Left ventricle myocardium superior (tissue), 1 donor: ENCODE data around the gene FNBP1L. TPM values are rescaled to one million over a fixed set of nuclear protein-coding genes. Genes with fewer than 3 reads are reported as not detected.
A peak's percentile ranks its signal among the peaks of the same experiment; 100 is the strongest.
"Not testable (repeated sequence)": the region's sequence is repeated elsewhere in the genome, so short reads cannot be mapped to it uniquely, and the experiment has no call there.

Source experiments
- ATAC-seq: fragments of 200-7000 bp; cut with Tn5 transposase; one replicate; pipeline ENCODE4 v1.9.1; 2020; ENCODE audit warnings: mild to moderate bottlenecking, moderate library complexity
- DNase-seq: peaks from one replicate; pipeline ENCODE4 v3.0.0-alpha.2; 2020
- intact Hi-C: fragments of 100-400 bp; cut with micrococcal nuclease; formaldehyde crosslinking; loops from one replicate; pipeline ENCODE4 v1.11.0; 2022
- total RNA-seq: library from RNA; stranded (reverse); fragmentation: NEBNext Ultra II Directional; extraction: Animal tissue kit (Norgen Biotek cat#: 25700); gene quantifications from one replicate; pipeline ENCODE4 v1.2.1, GENCODE V29; 2021
- donor health status: DM: no; HTN: yes; CAD: no; lungs with severe emphysema.

Gene FNBP1L
- total RNA-seq, 1 donor from 2014 or later = 23.6 TPM

DNA sequence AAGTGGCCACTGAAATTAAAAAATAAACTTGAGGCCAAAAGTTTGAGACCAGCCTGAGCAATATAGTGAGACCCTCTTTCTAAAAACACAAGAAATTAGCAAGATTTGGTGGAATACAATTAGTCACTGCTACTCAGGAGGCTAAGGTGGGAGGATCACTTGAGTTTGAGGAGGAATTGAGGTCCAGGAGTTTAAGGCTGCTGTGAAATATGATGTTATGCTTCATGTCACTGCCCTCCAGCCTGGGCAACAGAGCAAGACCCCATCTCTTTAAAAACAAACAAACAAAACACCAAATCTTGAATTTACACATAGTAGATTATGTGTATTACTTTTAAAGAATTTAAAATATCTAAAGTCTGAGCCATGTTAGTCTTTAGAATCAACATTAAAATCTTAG lies 6.3 kb upstream of the FNBP1L start:
- DNase-seq (no peak), ATAC-seq (no peak)
- intact Hi-C loops = loop anchor here (5.0 to 10.0 kb wide), 2 partner anchors 123 to 406 kb away; no protein-coding TSS in a partner anchor

DNA sequence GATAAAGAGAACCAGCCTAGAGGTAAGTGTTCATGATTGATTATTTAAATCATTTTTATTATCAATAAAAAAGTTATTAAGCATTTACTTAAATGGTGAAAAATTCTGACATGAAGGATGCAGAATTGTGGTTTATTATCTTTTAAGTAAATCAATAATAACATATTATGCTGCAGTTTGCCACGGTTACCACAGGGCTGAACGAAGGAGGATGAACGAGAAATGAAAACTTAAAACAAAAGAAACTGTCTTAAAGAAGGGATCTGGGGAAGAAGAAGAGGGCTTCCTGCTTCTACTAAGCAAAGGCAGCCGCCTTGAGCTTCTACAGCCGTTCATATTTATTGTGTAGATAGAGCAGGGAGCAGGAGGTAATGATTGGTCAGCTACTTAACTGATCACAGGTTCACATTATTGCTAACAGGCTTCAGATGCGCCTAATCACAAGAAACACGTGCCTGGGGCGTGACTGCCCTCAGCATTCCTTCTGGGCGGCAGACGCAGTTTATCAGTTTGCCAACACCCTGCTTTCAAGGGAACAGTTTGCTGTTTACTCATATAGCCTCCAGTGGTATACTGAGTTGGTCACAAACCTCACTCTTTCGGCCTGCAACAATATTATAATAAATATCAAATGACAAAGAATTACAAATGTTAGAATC lies 5.8 kb upstream of the FNBP1L start:
- no peak for DNase-seq
- intact Hi-C loops = loop anchor here (5.0 to 10.0 kb wide), 2 partner anchors 123 to 405 kb away; no protein-coding TSS in a partner anchor

DNA sequence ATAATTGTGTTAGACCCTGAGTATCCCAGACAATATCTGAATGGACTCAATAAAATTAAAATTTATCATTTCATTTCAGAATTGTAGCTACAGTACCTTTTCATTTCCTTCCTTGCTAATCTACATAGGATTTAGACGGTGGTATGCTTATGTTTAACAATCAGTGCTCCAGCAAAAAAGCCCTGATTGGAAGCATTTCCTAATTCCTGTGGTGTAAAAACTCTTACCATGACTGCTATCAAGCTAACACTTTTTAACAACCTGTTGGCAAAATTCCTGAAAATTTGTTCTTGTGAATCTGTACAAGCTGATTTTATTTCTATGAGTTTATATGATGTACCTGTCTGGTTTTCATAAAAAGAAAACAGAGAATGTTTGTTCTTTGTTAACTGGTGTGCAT lies 5.2 kb upstream of the FNBP1L start:
- DNase-seq (no peak), ATAC-seq (no peak)
- intact Hi-C loops = loop anchor here (5.0 to 10.0 kb wide), 2 partner anchors 122 to 405 kb away; no protein-coding TSS in a partner anchor

More for the DNA sequence above, 5.8 kb upstream of the FNBP1L start:
- no peak for ATAC-seq

DNA sequence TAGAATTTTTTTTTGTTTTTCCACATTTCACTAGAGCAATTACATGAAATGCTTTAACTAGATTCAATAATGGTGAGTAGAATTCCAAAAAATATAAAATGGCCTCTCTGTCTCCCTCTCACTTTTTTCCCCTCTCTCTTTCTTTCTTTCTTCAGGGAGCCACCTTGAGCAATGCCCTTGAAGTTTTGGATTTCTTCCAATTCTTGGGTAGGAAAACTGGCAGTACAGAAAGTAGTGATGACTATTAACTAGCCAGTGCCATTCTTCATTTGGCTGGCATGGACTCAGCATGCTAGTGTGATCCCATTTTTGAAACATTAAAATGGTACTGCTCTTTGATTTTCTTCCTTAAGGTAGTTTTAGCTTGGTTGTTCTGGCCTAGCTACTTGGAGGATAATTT lies 4.5 kb upstream of the FNBP1L start:
- ATAC-seq = no peak
- intact Hi-C loops = loop anchor here (5.0 to 10.0 kb wide), 2 partner anchors 121 to 404 kb away; no protein-coding TSS in a partner anchor
- no peak for DNase-seq

DNA sequence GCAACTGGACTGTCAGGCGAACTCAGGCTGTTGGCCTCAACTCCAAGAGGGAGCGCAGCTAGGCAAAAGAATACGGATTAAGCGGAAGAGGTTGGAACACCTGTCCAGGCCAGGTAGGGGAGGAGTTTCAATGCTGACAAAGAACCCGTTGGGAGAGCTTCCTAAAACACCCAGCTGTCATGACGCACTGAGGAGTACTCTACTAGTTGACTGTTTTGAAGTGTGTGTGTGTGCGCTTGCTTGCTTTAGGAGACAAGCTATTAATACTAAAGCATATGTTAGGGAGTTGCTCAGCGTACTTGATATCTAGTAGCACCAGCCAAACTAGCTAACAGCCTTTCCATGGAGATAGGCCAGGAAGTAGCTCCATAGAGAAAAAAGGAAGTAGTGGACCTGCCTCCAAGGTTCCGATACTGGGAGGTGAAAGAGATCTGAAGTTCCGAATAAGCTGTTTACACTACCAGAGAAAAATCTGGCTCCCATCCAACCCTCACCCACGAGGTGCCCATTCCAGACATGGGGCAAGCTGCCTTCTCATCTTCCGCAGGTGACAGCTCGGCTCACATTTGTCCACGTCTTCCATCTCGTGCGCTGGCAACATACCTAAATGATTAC lies 974 bp upstream of the FNBP1L start:
- no peak for DNase-seq
- ATAC-seq = peak; percentile 10
- intact Hi-C loops = loop anchor here (10.0 kb wide), 1 partner anchor 118 kb away; no protein-coding TSS in a partner anchor

DNA sequence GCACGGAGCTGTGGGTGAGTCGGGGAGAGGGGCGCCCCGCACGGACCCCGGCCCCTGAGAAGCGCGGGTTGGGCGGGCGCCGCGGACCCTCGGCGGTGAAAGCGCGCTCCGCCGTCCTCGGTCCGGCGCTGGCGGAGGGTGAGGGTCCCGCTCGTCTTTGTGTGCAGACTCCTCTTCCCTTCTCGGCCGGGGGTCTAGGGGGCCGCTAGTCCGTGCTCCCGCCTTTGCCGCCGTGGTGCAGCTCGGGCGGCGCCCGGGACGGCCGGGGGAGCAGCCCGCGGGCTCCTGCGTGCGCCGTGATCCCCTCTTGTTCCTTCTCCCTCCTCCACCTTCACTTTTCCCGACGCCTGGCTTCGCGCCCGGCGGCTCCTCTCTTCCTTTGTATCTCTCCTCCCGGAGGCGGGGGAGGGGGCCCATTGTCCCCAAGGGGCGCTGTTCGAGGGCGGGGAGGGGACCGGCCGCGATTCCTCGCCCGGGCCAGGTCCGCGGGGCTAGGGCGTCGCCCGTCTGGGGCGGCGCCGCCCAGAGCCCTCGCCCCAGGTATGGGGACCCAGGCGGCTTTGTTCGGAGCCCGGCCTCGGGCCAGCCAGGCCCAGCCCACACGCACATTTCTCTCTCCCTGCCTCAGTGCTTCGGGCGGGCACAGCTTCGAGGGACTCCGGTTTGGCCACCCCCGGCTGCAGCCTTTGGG lies 519 bp downstream of the FNBP1L start:
- intact Hi-C loops = loop anchor here (10.0 kb wide), 1 partner anchor 116 kb away; no protein-coding TSS in a partner anchor
- ATAC-seq (peak; percentile 72), DNase-seq (peak; percentile 79)

DNA sequence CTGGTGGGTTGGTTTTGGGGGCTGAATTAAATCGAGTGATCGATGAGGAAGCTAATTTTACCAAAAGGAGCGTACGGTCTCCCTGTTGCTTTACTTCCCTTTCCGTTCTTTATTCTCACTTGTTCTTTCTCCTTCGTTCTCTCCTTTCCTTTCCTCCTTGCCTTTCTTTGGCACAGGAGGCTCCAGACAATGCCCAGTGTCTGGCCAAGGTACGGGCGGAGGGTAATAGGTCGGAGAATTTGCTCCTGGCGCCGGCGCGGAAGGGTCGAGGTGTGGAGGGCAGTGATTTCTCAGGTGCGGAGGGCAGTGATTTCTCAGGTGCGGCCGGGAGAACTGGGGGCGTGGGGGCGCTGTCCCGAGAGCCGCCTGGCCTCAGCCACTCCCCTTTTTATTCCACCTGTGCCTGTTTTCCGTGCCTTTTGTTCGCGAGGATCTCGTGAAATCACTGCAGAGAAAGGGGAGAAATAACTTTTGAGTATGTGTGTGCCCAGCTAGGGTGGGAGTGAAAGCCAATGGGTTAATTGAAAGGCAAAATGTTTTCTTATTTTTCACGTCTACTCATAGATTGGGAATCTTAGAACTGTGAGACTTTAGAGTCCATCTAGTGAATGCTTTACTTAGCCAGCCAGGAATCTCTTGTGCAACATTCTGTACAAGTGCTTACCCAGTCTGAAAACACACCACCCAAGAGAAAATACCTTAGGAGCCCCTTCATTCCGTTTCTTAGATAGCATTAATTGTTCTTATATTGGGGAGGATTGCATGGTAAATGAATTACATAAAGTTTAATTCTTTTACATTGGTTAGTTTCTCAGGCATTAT lies 1.3 kb downstream of the FNBP1L start:
- peak; percentile 5 for ATAC-seq

DNA sequence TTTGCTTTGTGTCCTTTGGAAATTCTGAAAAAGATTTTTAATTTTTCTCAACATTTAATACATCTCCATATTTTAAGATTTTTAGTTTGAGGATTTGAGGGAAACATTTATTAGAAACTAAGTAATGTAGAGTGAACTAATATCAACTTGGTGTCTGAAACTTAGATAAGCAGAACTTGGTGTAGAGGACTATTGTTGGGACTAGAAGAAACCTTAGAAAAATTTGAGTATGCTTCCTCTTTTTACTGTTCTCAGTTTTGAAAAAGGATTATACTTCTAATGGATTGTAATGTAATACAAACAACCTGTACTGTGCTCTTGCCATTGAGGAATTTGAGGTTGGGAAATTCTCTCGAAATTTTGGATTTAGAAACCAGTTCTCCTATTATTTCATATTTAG lies 2.4 kb downstream of the FNBP1L start:
- DNase-seq (no peak), ATAC-seq (no peak)
- intact Hi-C loops = no loop called here

More for the DNA sequence above, 1.3 kb downstream of the FNBP1L start:
- intact Hi-C loops = loop anchor here (10.0 kb wide), 1 partner anchor 116 kb away; no protein-coding TSS in a partner anchor
- peak; percentile 38 for DNase-seq

DNA sequence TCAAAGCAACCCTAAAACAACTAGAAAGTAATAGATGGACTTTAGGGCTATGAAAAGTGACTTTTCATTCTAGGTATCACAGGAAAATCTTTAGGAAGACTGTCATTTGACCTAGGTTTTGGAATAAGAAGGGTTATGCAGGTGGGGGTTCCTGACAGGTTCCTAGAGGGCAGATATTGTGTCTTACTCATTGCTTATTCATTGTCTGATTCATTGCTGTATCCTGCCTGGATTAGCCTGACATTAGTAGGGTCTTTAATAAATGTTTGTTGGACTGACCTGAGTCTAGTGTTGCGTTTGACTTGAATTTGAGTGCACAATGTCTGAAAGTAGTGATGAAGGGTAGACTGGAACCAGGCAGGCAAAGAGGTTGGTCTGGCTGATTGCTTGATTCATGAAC lies 6.0 kb downstream of the FNBP1L start:
- intact Hi-C loops = no loop called here
- no peak for DNase-seq
- no peak for ATAC-seq

DNA sequence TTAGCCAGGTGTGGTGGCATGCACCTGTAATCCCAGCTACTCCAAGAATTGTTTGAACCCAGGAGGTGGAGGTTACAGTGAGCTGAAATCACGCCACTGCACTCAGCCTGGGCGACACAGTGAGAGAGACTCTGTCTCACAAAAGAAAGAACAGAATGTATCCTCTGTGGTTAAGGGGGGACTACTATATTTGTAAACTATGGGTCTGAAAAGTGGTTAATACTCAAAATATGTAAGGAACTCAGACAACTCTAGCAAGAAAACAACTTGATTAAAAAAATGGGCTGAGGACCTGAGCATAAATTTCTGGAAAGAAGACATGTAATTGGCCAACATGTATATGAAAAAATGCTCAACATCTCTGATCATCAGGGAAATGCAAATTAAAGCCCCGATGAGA lies 11.2 kb downstream of the FNBP1L start:
- no peak for ATAC-seq
- intact Hi-C loops = no loop called here
- no peak for DNase-seq

DNA sequence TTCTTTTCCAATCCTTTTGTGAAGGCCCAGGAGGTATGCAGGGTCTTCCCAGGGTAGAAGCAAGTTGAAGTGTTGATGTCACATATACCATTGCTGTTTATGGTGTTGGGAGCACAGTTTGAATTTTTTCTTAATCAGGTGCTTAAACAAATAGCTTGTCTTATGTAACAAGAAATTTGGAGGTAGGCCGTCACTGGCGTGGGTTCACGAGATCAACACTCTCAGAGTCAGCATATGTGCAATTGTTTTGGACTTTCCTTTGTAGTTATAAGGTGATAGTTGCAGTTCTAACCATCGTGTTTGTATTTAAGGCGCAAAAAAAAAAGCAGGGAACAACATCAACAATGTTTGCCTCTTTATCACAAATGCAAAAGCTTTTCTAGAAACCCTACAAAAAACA lies 13.3 kb downstream of the FNBP1L start:
- ATAC-seq (no peak), DNase-seq (no peak)
- intact Hi-C loops = no loop called here

DNA sequence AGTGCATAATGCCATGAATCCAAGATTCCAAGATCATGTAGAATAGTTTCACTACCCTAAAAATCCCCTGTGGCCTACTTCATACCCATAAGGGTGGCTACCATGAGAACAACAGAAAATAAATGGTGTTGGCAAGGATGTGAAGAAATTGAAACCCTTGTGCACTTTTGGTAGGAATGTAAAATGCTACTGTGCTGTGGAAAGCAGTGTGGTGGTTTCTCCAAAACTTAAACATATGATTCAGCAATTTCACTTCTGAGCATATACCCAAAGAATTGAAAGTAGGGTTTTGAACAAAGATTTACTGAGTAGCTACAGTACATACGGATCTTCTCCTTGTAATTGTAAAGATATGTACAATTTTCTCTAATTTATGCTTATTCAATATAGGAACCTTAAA lies 16.0 kb downstream of the FNBP1L start:
- ATAC-seq (no peak), DNase-seq (no peak)
- intact Hi-C loops = no loop called here

DNA sequence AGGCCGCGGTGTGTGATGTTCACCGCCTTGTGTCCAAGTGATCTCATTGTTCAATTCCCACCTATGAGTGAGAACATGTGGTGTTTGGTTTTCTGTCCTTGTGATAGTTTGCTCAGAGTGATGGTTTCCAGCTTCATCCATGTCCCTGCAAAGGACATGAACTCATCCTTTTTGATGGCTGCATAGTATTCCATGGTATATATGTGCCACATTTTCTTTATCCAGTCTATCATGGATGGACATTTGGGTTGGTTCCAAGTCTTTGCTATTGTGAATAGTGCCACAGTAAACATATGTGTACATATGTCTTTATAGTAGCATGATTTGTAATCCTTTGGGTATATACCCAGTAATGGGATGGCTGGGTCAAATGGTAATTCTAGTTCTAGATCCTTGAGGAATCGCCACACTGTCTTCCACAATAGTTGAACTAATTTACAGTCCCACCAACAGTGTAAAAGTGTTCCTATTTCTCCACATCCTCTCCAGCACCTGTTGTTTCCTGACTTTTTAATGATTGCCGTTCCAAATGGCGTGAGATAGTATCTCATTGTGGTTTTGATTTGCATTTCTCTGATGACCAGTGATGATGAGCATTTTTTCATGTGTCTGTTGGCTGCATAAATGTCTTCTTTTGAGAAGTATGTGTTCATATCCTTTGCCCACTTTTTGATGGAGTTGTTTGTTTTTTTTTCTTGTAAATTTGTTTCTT lies 17.6 kb downstream of the FNBP1L start:
- DNase-seq, ATAC-seq, intact Hi-C loops: not testable (repeated sequence)

DNA sequence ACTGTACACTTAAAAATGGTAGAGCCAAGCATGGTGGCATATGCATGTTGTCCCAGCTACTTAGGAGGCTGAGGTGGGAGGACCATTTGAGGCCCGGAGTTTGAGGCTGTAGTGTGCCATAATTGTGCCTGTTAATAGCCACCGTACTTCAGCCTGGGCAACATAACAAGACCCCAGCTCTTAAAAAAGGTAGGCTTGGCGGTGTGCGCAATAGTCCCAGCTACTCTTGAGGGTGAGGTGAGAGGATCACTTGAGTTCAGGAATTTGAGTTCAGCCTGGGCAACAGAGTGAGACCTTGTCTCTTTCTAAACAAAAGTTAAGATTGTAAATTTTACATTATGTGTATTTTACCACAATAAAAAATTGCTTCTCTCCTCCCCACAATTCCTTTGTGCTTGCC lies 19.7 kb downstream of the FNBP1L start:
- ATAC-seq = no peak
- DNase-seq = no peak
- intact Hi-C loops = no loop called here

DNA sequence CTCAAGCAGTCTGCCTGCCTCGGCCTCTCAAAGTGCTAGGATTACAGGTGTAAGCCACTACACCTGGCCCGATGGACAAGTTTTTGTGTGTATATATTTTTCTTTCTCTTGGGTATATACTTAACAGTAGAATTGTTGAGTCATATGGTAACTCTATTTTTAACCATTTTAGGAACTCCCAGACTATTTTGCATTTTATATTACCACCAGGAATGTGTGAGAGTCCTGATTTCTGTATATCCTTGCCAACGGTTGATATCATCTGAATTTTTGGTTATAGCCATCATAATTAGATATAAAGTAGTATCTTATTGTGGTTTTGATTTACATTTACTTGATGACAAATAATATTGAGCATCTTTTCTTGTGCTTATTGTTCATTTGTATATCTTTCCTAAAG lies 20.7 kb downstream of the FNBP1L start:
- ATAC-seq (no peak), DNase-seq (no peak)
- intact Hi-C loops = no loop called here

DNA sequence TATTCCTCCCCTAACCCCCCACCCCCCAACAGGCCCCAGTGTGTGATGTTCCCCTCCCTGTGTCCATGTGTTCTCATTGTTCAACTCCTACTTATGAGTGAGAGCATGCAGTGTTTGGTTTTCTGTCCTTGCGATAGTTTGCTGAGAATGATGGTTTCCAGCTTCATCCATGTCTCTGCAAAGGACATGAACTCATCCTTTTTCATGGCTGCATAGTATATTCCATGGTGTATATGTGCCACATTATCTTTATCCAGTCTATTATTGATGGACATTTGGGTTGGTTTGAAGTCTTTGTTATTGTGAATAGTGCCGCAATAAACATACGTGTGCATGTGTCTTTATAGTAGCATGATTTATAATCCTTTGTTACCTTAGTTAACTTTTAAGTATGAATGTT lies 21.3 kb downstream of the FNBP1L start:
- ATAC-seq, DNase-seq, intact Hi-C loops: not testable (repeated sequence)

DNA sequence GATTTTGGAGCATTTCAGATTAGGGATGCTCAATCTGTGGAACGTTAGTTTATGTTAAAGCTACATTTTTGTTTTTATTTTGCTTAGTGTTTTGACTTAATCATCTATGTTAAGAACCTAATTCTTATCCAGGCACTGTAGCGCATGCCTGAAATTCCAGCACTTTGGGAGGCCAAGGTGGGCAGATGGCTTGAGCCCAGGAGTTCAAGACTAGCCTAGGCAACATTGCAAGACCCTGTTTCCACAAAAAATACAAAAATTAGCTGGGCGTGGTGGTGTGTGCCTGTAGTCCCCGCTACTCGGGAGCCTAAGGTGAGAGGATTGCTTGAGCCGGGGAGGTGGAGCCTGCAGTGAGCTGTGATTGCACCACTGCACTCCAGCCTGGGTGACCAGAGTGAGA lies 23.4 kb downstream of the FNBP1L start:
- no peak for DNase-seq
- intact Hi-C loops = no loop called here
- no peak for ATAC-seq

DNA sequence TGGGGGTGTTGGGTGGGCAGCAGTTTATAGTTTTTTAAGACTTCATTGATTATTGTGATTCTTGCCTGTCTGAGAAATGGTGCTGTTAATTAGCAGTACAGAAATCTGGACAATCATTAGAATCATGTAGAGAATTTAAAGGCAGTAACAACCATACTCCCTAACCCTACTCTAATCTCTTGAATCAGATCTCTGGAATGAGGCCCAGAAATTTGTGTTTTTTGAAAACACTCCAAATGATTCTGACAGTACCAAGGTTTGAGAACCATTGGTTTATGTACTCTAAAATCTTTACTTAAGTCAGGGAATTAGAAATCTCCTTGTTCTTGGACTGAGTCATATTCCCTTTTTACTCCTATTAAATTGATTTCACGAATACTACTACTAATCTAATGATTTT lies 24.0 kb downstream of the FNBP1L start:
- DNase-seq = no peak
- peak; percentile 38 for ATAC-seq
- intact Hi-C loops = no loop called here

DNA sequence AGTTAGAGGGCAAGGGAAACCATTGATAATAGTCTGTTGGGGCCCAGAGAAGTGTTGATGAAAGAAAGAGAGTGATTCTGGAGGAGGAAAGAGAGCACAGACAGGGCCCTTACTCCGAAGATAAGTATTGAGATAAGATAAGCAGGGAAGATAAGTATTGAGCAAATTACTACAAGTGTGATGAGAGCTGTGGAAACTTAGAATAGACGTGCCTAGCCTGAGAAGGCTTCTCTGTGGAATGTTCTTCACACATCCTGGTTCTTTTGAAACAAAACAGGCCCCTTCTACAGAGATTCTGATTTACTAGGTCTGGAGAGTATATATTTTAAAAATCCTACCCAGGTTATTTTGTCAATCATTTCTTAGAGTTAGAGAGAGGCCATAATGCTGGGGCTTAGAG lies 26.4 kb downstream of the FNBP1L start:
- ATAC-seq = no peak
- intact Hi-C loops = no loop called here
- DNase-seq = no peak
